Fibroblast of the aortic adventitia (primary cell): Measurements from ENCODE around the gene MRPL39. TPM values are rescaled to one million over a fixed set of nuclear protein-coding genes. Genes with fewer than 3 reads are reported as not detected.

Source experiments
- DNase-seq: peaks from one replicate; pipeline ENCODE4 v3.0.0-alpha.2; 2010; ENCODE audit warnings: low read depth
- H3K4me3 ChIP-seq: 2 replicates; pipeline ENCODE4 v1.5.1; 2011; ENCODE audit warnings: low read depth, mild to moderate bottlenecking, control low read depth, low read length, moderate library complexity
- CTCF ChIP-seq: IDR thresholded peaks from 2 replicates; pipeline ENCODE4 v1.5.1; 2011; ENCODE audit warnings: mild to moderate bottlenecking, low read length, control low read depth, inconsistent platforms; ENCODE audit not compliant: insufficient read depth
- total RNA-seq: library from RNA; depleted of rRNA; stranded (reverse); fragments of >200 nt; gene quantifications from 2 replicates; pipeline ENCODE4 v1.2.3, GENCODE V29; 2012; ENCODE audit warnings: low replicate concordance

Gene MRPL39
- total RNA-seq, 1 donor, result 36.1 TPM

DNA sequence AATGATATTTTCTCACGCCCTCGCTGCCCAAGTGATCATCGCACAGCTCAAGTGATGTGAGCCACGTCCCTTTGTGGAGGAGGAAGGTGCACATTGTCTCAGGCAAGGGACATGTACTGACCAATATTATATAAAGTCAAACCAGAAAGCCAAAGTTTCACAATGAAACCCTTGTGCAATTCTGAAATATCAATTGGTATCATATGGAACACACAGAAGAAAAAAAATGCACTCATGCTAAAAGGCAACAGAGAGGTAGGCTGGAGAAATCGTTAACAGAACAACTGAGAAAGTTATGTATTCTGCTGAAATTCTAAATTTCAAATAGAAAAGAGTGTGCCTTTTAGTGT, 33.6 kb upstream of the MRPL39 start:
- no peak overlapping the region for H3K4me3 ChIP-seq
- no peak for TF ChIP-seq CTCF
- DNase-seq, result no peak

- peak overlapping the region; percentile 61 for H3K4me3 ChIP-seq
- DNase-seq, result peak; percentile 2
- no peak for TF ChIP-seq CTCF
These were observed 33.1 kb upstream of the MRPL39 start for GRCh38 chr21:25640202-25640942.

DNA sequence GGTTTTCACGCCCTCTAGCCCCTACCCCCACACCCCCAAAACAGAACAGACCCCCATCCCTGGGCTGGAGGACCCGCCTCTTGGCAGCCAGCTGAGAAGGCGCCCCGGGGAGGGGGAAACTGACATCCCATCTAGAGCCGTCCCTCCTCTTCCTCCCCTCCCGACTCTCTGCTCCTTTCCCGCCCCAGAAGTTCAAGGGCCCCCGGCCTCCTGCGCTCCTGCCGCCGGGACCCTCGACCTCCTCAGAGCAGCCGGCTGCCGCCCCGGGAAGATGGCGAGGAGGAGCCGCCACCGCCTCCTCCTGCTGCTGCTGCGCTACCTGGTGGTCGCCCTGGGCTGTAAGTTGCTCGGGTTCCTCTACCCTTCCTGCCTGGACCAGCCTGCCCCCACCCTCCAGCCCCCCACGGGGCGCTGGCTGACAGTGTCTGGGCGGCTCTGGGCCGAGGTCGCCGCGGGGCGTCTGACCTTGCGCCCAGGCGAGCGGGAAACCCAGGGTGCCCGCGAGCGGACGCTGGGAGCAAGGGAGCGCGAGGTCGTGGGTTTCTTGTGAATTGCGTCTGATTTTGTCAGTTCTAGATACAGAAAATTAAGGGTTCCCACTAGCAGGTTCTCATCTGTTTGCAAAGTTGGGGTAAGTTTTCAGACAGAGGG, 32.4 kb upstream of the MRPL39 start:
- H3K4me3 ChIP-seq, result peak overlapping the region; percentile 61
- no peak for DNase-seq
- TF ChIP-seq CTCF, result peak; percentile 36

GRCh38 chr21:25638660-25639550, 31.6 kb upstream of the MRPL39 start, which contains the start of gene JAM2:
Gene JAM2 (plus strand): TSS chr21:25639258. CDS start chr21:25639822, 564 bp downstream.
- peak within 1 kb of the TSS; percentile 61 for H3K4me3 ChIP-seq
- DNase-seq, result peak; percentile 54
- TF ChIP-seq CTCF, result no peak

- no peak for TF ChIP-seq CTCF
- H3K4me3 ChIP-seq, result no peak overlapping the region
- DNase-seq, result no peak
These were observed 30.8 kb upstream of the MRPL39 start for GRCh38 chr21:25637851-25638659.

- TF ChIP-seq CTCF, result no peak
- DNase-seq, result no peak
These were observed 29.4 kb upstream of the MRPL39 start for GRCh38 chr21:25636727-25637126.

More at GRCh38 chr21:25636727-25637126, 29.4 kb upstream of the MRPL39 start:
- no peak overlapping the region for H3K4me3 ChIP-seq
